OCI-LY3 (cell line): ENCODE results near the gene RELN.

Experiments used
- H2AFZ ChIP-seq: fragments of 200-600, 300-600 bp; shearing (Covaris generic); 2 replicates; pipeline ENCODE4 v1.6.0; 2014; ENCODE audit warnings: antibody characterized with exemption, low read depth, low read length
- H3K27ac ChIP-seq: fragments of 200-600, 300-600 bp; sonication (generic); 2 replicates; pipeline ENCODE4 v1.5.1; 2014; ENCODE audit warnings: mild to moderate bottlenecking, low read length, moderate library complexity, mixed read lengths
- H3K27me3 ChIP-seq: fragments of 200-600, 300-600 bp; sonication (generic); 2 replicates; pipeline ENCODE4 v1.6.1; 2014; ENCODE audit warnings: low read depth, low read length, mixed read lengths
- H3K36me3 ChIP-seq: fragments of 200-600, 300-600 bp; sonication (generic); replicated peaks from 2 replicates; pipeline ENCODE3; 2014; ENCODE audit warnings: low read depth, low read length, mixed read lengths
- H3K4me1 ChIP-seq: fragments of 300-600, 200-600 bp; sonication (generic); 2 replicates; pipeline ENCODE4 v1.6.1; 2014; ENCODE audit warnings: low read length, mixed read lengths
- H3K4me2 ChIP-seq: fragments of 200-600, 300-600 bp; sonication (generic); 2 replicates; pipeline ENCODE4 v1.6.1; 2014; ENCODE audit warnings: low read length, mixed read lengths
- H3K4me3 ChIP-seq: fragments of 300-600, 200-600 bp; sonication (generic); 2 replicates; pipeline ENCODE4 v1.5.1; 2014; ENCODE audit warnings: antibody characterized with exemption, mild to moderate bottlenecking, low read length, moderate library complexity
- H3K79me2 ChIP-seq: fragments of 300-600, 200-600 bp; shearing (Covaris generic); 2 replicates; pipeline ENCODE4 v1.6.1; 2014; ENCODE audit warnings: mild to moderate bottlenecking, low read length, mixed read lengths
- H3K9ac ChIP-seq: fragments of 300-600, 200-600 bp; shearing (Covaris generic); 2 replicates; pipeline ENCODE4 v1.6.0; 2014; ENCODE audit warnings: mild to moderate bottlenecking, low read length, moderate library complexity
- H3K9me3 ChIP-seq: fragments of 200-600, 300-600 bp; shearing (Covaris generic); 2 replicates; pipeline ENCODE4 v1.6.1; 2014; ENCODE audit warnings: low read length, mixed read lengths; ENCODE audit not compliant: insufficient read depth
- H4K20me1 ChIP-seq: fragments of 200-600, 300-600 bp; sonication (generic); 2 replicates; pipeline ENCODE4 v1.6.1; 2016; ENCODE audit warnings: low read length, mixed read lengths; ENCODE audit not compliant: insufficient read depth
- CTCF ChIP-seq: fragments of 200-600, 300-600 bp; sonication (generic); IDR thresholded peaks from 2 replicates; pipeline ENCODE4 v1.5.1; 2014; ENCODE audit warnings: antibody characterized with exemption, low read length, low read depth
- EZH2phosphoT487 ChIP-seq: fragments of 200-600 bp; shearing (Covaris generic); IDR thresholded peaks from 2 replicates; pipeline ENCODE4 v1.6.1; 2018; ENCODE audit warnings: antibody characterized with exemption, mixed run types, low read depth

Gene RELN

GRCh38 chr7:103640031-103640779 lies 349.3 kb downstream of the RELN start:
- TF ChIP-seq CTCF, result no peak
- TF ChIP-seq EZH2phosphoT487, result no peak
- no peaks in the 10 kb centered on the region for H3K36me3 ChIP-seq
- H3K27ac ChIP-seq, result no peak overlapping the region
- H3K4me3 ChIP-seq, result no peak overlapping the region
- H3K4me2 ChIP-seq, result no peak overlapping the region
- no peaks in the 10 kb centered on the region for H3K9me3 ChIP-seq
- no peak overlapping the region for H3K9ac ChIP-seq
- H3K27me3 ChIP-seq, result 0 out of 2 replicates have a peak, but pooled peaks cover under 1% of the 10 kb centered on the region
- H2AFZ ChIP-seq, result no peak overlapping the region
- H3K4me1 ChIP-seq, result no peaks in the 10 kb centered on the region
- no peaks in the 10 kb centered on the region for H3K79me2 ChIP-seq
- H4K20me1 ChIP-seq, result no peaks in the 10 kb centered on the region

- H3K9me3 ChIP-seq, result no peaks in the 10 kb centered on the region
- no peaks in the 10 kb centered on the region for H3K36me3 ChIP-seq
- TF ChIP-seq CTCF (no peak), EZH2phosphoT487 (no peak)
- no peak overlapping the region for H3K9ac ChIP-seq
- 0 out of 2 replicates have a peak, but pooled peaks cover 2% of the 10 kb centered on the region for H3K27me3 ChIP-seq
- H3K4me1 ChIP-seq, result no peaks in the 10 kb centered on the region
- H2AFZ ChIP-seq, result no peak overlapping the region
- H3K27ac ChIP-seq, result no peak overlapping the region
- H4K20me1 ChIP-seq, result no peaks in the 10 kb centered on the region
- no peak overlapping the region for H3K4me2 ChIP-seq
- H3K4me3 ChIP-seq, result no peak overlapping the region
- no peaks in the 10 kb centered on the region for H3K79me2 ChIP-seq
Observed at GRCh38 chr7:103637726-103638125, 351.7 kb downstream of the RELN start.

- H3K4me3 ChIP-seq, result no peak overlapping the region
- no peaks in the 10 kb centered on the region for H3K9me3 ChIP-seq
- no peaks in the 10 kb centered on the region for H3K4me1 ChIP-seq
- no peaks in the 10 kb centered on the region for H4K20me1 ChIP-seq
- H3K27me3 ChIP-seq, result 0 out of 2 replicates have a peak, but pooled peaks cover 2% of the 10 kb centered on the region
- H3K79me2 ChIP-seq, result no peaks in the 10 kb centered on the region
- H3K27ac ChIP-seq, result no peak overlapping the region
- H3K9ac ChIP-seq, result no peak overlapping the region
- H2AFZ ChIP-seq, result no peak overlapping the region
- no peak for TF ChIP-seq EZH2phosphoT487
- TF ChIP-seq CTCF, result no peak
- H3K36me3 ChIP-seq, result no peaks in the 10 kb centered on the region
- H3K4me2 ChIP-seq, result no peak overlapping the region
Observed at GRCh38 chr7:103637094-103637493, 352.4 kb downstream of the RELN start.

GRCh38 chr7:103636153-103636552 lies 353.3 kb downstream of the RELN start:
- TF ChIP-seq CTCF (no peak), EZH2phosphoT487 (no peak)
- Histone ChIP-seq H3K4me3 (no peak overlapping the region), H3K9me3 (no peaks in the 10 kb centered on the region), H3K9ac (no peak overlapping the region), H3K27ac (no peak overlapping the region), H3K4me2 (no peak overlapping the region), H3K27me3 (0 out of 2 replicates have a peak, but pooled peaks cover 2% of the 10 kb centered on the region), H3K36me3 (no peaks in the 10 kb centered on the region), H3K79me2 (no peaks in the 10 kb centered on the region), H3K4me1 (no peaks in the 10 kb centered on the region), H4K20me1 (no peaks in the 10 kb centered on the region), H2AFZ (no peak overlapping the region)
